ENCODE data around the gene TRMT11. TPM values are rescaled to one million over a fixed set of nuclear protein-coding genes. Genes with fewer than 3 reads are reported as not detected.

TRMT11 gene
- total RNA-seq, 1 experiment from 2014 or later = 36.7 TPM

- Histone ChIP-seq H3K36me3 (ENCODE audit: control insufficient read depth, insufficient read depth, low read length) (no peaks in the 10 kb centered on the region), H3K4me3 (ENCODE audit: low read depth, low read length) (no peak overlapping the region), H3K27me3 (replicated peaks; ENCODE audit: control insufficient read depth, insufficient read depth, low read length) (no peaks in the 10 kb centered on the region), H3K4me1 (no peaks in the 10 kb centered on the region), H3K9me3 (no peaks in the 10 kb centered on the region)
- ChIA-PET CTCF (interaction anchor here (0.8 kb wide), 1 partner anchor 8 kb away, joined by 3 read pairs; no protein-coding TSS in a partner anchor), POLR2A (no interaction called here)
- Mint-ChIP-seq H3K4me3 (ENCODE audit: unreplicated experiment) (no peak overlapping the region), H3K9me3 (ENCODE audit: unreplicated experiment) (no peaks in the 10 kb centered on the region), H3K27me3 (ENCODE audit: insufficient read depth, unreplicated experiment) (no peaks in the 10 kb centered on the region), H3K4me1 (ENCODE audit: low read depth, unreplicated experiment) (peaks cover 7% of the 10 kb centered on the region), H3K36me3 (ENCODE audit: insufficient read depth, unreplicated experiment) (peaks cover 61% of the 10 kb centered on the region), H3K27ac (ENCODE audit: unreplicated experiment) (no peak overlapping the region)
- BruUV-seq (replicated peaks) = no TSS peak
- DNase-seq = no peak
- no peak for TF ChIP-seq CTCF (IDR thresholded peaks at IDR 0.05; ENCODE audit: insufficient read depth in 1 of 2, low read depth in 1 of 2, low read length in 1 of 2, severe bottlenecking in 1 of 2, unreplicated experiment in 1 of 2)
- intact Hi-C loops (cut with micrococcal nuclease; ENCODE audit: unreplicated experiment) = no loop called here
Observed at GRCh38 chr6:126002755-126003679, 16.7 kb downstream of the TRMT11 start.

GRCh38 chr6:126007800-126008199 lies 21.5 kb downstream of the TRMT11 start:
- H3K4me3 Mint-ChIP-seq (ENCODE audit: unreplicated experiment) = no peak overlapping the region
- H3K9me3 ChIP-seq = no peaks in the 10 kb centered on the region
- intact Hi-C loops (cut with micrococcal nuclease; ENCODE audit: unreplicated experiment) = no loop called here
- BruUV-seq (replicated peaks) = no TSS peak
- no peak for DNase-seq
- no peaks in the 10 kb centered on the region for H3K4me1 ChIP-seq
- no peak overlapping the region for H3K4me3 ChIP-seq (ENCODE audit: low read depth, low read length)
- H3K36me3 Mint-ChIP-seq (ENCODE audit: insufficient read depth, unreplicated experiment) = peaks cover 37% of the 10 kb centered on the region
- H3K27ac Mint-ChIP-seq (ENCODE audit: unreplicated experiment) = no peak overlapping the region
- TF ChIP-seq CTCF (IDR thresholded peaks at IDR 0.05; ENCODE audit: insufficient read depth in 1 of 2, low read depth in 1 of 2, low read length in 1 of 2, severe bottlenecking in 1 of 2, unreplicated experiment in 1 of 2) = no peak
- no peaks in the 10 kb centered on the region for H3K27me3 Mint-ChIP-seq (ENCODE audit: insufficient read depth, unreplicated experiment)
- H3K27me3 ChIP-seq (replicated peaks; ENCODE audit: control insufficient read depth, insufficient read depth, low read length) = no peaks in the 10 kb centered on the region
- CTCF ChIA-PET = no interaction called here
- H3K9me3 Mint-ChIP-seq (ENCODE audit: unreplicated experiment) = no peaks in the 10 kb centered on the region
- no peaks in the 10 kb centered on the region; the same call in 1 of the 2 replicates for H3K36me3 ChIP-seq (ENCODE audit: control insufficient read depth, insufficient read depth, low read length)
- POLR2A ChIA-PET = interaction anchor here (0.6 kb wide), 1 partner anchor 992 kb away, joined by 3 read pairs; no protein-coding TSS in a partner anchor
- no peaks in the 10 kb centered on the region for H3K4me1 Mint-ChIP-seq (ENCODE audit: low read depth, unreplicated experiment)

GRCh38 chr6:126010040-126010439 lies 23.7 kb downstream of the TRMT11 start:
- peaks cover 30% of the 10 kb centered on the region for H3K36me3 Mint-ChIP-seq (ENCODE audit: insufficient read depth, unreplicated experiment)
- Histone ChIP-seq H3K9me3 (no peaks in the 10 kb centered on the region), H3K4me1 (no peaks in the 10 kb centered on the region), H3K4me3 (ENCODE audit: low read depth, low read length) (no peak overlapping the region), H3K27me3 (replicated peaks; ENCODE audit: control insufficient read depth, insufficient read depth, low read length) (no peaks in the 10 kb centered on the region), H3K36me3 (ENCODE audit: control insufficient read depth, insufficient read depth, low read length) (no peaks in the 10 kb centered on the region; the same call in 1 of the 2 replicates)
- no peaks in the 10 kb centered on the region for H3K4me1 Mint-ChIP-seq (ENCODE audit: low read depth, unreplicated experiment)
- H3K9me3 Mint-ChIP-seq (ENCODE audit: unreplicated experiment) = no peaks in the 10 kb centered on the region
- H3K4me3 Mint-ChIP-seq (ENCODE audit: unreplicated experiment) = no peak overlapping the region
- POLR2A ChIA-PET = no interaction called here
- no peak for DNase-seq
- H3K27me3 Mint-ChIP-seq (ENCODE audit: insufficient read depth, unreplicated experiment) = no peaks in the 10 kb centered on the region
- no TSS peak for BruUV-seq (replicated peaks)
- intact Hi-C loops (cut with micrococcal nuclease; ENCODE audit: unreplicated experiment) = no loop called here
- TF ChIP-seq CTCF (IDR thresholded peaks at IDR 0.05; ENCODE audit: insufficient read depth in 1 of 2, low read depth in 1 of 2, low read length in 1 of 2, severe bottlenecking in 1 of 2, unreplicated experiment in 1 of 2) = no peak
- CTCF ChIA-PET = no interaction called here
- H3K27ac Mint-ChIP-seq (ENCODE audit: unreplicated experiment) = no peak overlapping the region

Data from Caco-2 (cell line).